UCSD-AML1 (cell line): ENCODE data around the gene HNF1A.
"Not testable (repeated sequence)": the region's sequence is repeated elsewhere in the genome, so short reads cannot be mapped to it uniquely, and the experiment has no call there.

ENCODE experiments used
- DNase-seq: peaks from one replicate; lab custom pipeline; 2025; ENCODE audit not compliant: unreplicated experiment; lab: John Stamatoyannopoulos, UW

Gene HNF1A

DNA sequence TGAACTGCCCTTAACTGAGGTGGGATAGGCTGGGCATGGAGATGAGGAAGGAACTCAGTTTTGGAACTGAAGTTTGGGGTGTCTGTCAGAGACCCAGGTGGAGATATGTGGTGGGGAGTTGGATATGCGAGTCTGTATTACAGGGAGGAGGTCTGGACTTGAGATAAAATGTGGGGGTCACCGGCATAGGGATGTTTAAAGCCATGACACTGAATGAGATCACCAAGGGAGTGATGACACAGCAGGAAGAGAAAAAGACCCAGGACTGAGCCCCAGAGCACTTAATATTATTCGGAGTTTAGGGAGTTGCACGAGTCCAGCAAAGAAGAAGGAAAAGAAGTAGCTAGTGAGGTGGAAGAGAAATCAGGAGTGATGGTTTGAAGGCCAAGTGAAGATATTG, 64.7 kb downstream of the HNF1A start:
- no peak for DNase-seq

DNA sequence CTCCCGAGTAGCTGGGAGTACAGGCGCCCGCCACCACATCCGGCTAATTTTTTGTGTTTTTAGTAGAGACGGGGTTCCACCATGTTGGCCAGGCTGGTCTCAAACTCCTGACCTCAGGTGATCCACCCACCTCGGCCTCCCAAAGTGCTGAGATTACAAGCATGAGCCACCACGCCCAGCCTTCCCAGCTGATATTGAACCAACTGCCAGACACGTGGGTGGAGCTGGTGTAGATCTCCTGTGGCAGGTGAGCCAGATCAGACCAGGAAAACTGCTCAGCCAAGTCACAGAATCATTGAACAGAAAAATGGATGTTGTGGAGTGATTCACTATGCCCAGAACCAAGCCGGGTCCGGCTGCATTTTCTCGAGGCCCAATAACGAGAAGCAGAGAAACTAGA, 69.1 kb downstream of the HNF1A start:
- DNase-seq: not testable (repeated sequence)

DNA sequence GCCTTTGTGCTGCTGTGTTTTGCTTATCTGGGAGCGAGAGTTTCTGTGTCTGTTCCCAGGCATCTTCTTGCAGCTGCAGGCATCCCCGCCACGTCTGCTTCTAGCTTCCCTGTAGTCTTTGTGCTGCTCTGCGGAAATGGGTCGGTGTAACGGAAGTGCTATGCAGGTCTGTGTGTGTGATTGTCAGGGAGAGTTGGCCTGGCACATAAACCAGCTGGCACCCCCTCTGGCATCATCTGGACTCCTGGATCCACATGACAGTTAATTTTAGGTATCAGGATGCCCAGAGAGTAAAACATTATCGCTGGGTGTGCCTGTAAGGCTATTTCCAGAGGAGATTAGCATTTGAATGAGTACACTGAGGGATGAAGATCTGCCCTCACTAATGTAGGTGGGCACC, 70.1 kb downstream of the HNF1A start:
- no peak for DNase-seq

DNA sequence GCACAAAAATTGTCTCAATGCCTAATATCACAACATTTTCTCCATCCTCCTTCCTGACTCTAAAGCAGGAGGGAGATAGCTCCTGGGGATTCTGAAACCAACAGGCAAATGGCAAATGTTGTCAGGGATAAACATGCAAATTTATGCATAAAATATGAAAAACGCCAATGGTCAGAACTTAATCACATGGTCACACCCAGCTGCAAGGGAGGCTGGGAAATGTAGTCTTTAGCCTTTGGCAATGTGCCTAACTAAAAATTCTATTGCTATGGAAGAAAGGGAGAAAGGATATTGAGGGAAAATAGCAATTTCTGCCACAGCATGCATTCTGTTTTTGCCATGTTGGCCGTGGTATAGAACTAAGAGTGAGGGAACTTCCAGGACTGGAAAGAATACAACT, 72.4 kb downstream of the HNF1A start:
- DNase-seq: no peak
